K562 (cell line): Measurements from ENCODE around the gene LINGO4. TPM values are rescaled to one million over a fixed set of nuclear protein-coding genes. Genes with fewer than 3 reads are reported as not detected.

Experiments used
- ATAC-seq: fragments of 200-7000 bp; cut with Tn5 transposase; 3 replicates; pipeline ENCODE4 v1.9.1; 2020; ENCODE audit warnings: moderate library complexity
- BruUV-seq: library from RNA; stranded (reverse); fragments of 400-500 nt; replicated peaks from 2 replicates; lab custom pipeline; 2021; lab: Mats Ljungman, UMichigan
- CTCF ChIA-PET: fragments of 300-600 bp; formaldehyde crosslinking; extraction: SDS; loops from one replicate; lab custom pipeline; 2021; ENCODE audit warnings: low intra/inter-chr PET ratio; lab: Yijun Ruan, JAX
- POLR2A ChIA-PET: fragments of 300-600, 350-650 bp; sonication (Branson Sonifier 250); formaldehyde crosslinking; extraction: SDS; loops from one replicate; lab custom pipeline; 2021; ENCODE audit warnings: antibody characterized with exemption, inconsistent platforms; lab: Yijun Ruan, JAX
- DNase-seq, 4 experiments: peaks; one replicate each; pipeline versions ENCODE4 v3.0.0 to v3.0.0-alpha.2; 2011 to 2018; ENCODE audit warnings: low spot score in 3 of 4, mixed read lengths in 3 of 4; ENCODE audit errors: extremely low read depth in 1 of 4
- FAIRE-seq: peaks from 2 replicates; lab custom pipeline; 2011; peaks lifted over from hg19 to GRCh38; lab: Jason Lieb, UNC
- H2AFZ ChIP-seq: 2 replicates; pipeline ENCODE4 v1.6.0; 2011; ENCODE audit warnings: low read depth, low read length, control low read depth, inconsistent platforms
- H3K27ac ChIP-seq: fragments of 200-600 bp; 3 replicates; pipeline ENCODE4 v1.8.0; 2011; ENCODE audit warnings: low read depth, mild to moderate bottlenecking, control low read depth, inconsistent platforms, low read length, moderate library complexity, mixed read lengths; ENCODE audit errors: extremely low read depth
- H3K27me3 ChIP-seq, 2 experiments: fragments of 300-600 bp in 1 of 2; 2 replicates in 1 of 2; 3 replicates in 1 of 2; pipeline versions ENCODE4 v1.6.0 to v1.8.0; 2011; ENCODE audit warnings: inconsistent platforms in 2 of 2, low read length in 2 of 2, mild to moderate bottlenecking in 1 of 2, mixed read lengths in 1 of 2, moderate library complexity in 1 of 2; ENCODE audit not compliant: control insufficient read depth in 2 of 2, insufficient read depth in 2 of 2
- H3K36me3 ChIP-seq: fragments of 300-600 bp; 3 replicates; pipeline ENCODE4 v1.8.0; 2011; ENCODE audit warnings: mild to moderate bottlenecking, low read length, inconsistent platforms; ENCODE audit not compliant: control insufficient read depth, insufficient read depth
- H3K4me1 ChIP-seq, 2 experiments: fragments of 200-600 bp in 1 of 2; replicated peaks in 1 of 2; 2 replicates in 1 of 2; 3 replicates in 1 of 2; pipeline versions ENCODE4 v1.5.1 to v1.8.0; 2011; ENCODE audit warnings: inconsistent platforms in 2 of 2, low read length in 2 of 2, mild to moderate bottlenecking in 1 of 2, mixed read lengths in 1 of 2, moderate library complexity in 1 of 2; ENCODE audit not compliant: control insufficient read depth in 2 of 2, insufficient read depth in 2 of 2
- H3K4me2 ChIP-seq: 2 replicates; pipeline ENCODE4 v1.6.1; 2011; ENCODE audit warnings: low read length, control low read depth, inconsistent platforms, mixed read lengths; ENCODE audit not compliant: insufficient read depth
- H3K4me3 ChIP-seq: fragments of 200-600 bp; sonication (generic), shearing (Covaris generic); 2 replicates; pipeline ENCODE4 v1.5.1; 2016; ENCODE audit warnings: control low read depth, inconsistent platforms
- H3K79me2 ChIP-seq: fragments of 200-600 bp; 3 replicates; pipeline ENCODE4 v1.8.0; 2011; ENCODE audit warnings: low read length, inconsistent platforms; ENCODE audit not compliant: control insufficient read depth, insufficient read depth
- H3K9ac ChIP-seq, 2 experiments: 2 replicates each; pipeline versions ENCODE4 v1.6.0 to v1.6.1; 2011; ENCODE audit warnings: low read depth in 2 of 2, low read length in 2 of 2, control low read depth in 1 of 2, inconsistent platforms in 1 of 2, mild to moderate bottlenecking in 1 of 2, mixed read lengths in 1 of 2; ENCODE audit not compliant: insufficient read depth in 1 of 2
- H3K9me1 ChIP-seq: one replicate; pipeline ENCODE4 v1.6.0; 2011; ENCODE audit warnings: inconsistent platforms, mild to moderate bottlenecking, low read length, moderate library complexity; ENCODE audit not compliant: control insufficient read depth, insufficient read depth
- H3K9me3 ChIP-seq: replicated peaks from 2 replicates; pipeline ENCODE4 v1.5.1; 2011; ENCODE audit warnings: low read depth, low read length, inconsistent platforms; ENCODE audit not compliant: control insufficient read depth, insufficient read depth
- H4K20me1 ChIP-seq: replicated peaks from 2 replicates; pipeline ENCODE4 v1.6.1; 2011; ENCODE audit warnings: low read length, inconsistent platforms, mixed read lengths; ENCODE audit not compliant: control insufficient read depth, insufficient read depth
- MAFF ChIP-seq: IDR thresholded peaks from 2 replicates; pipeline ENCODE4 v1.6.1; 2012; ENCODE audit warnings: low read length, improper control_type of control experiment
- WGBS: fragments of 100-300 bp; shearing (Covaris generic); methylation state at CpG from one replicate; pipeline ENCODE4 v1.1.6; 2016; ENCODE audit warnings: low coverage, mixed read lengths; ENCODE audit not compliant: insufficient coverage; ENCODE audit errors: missing lambda C conversion rate; 5-methylcytosine and 5-hydroxymethylcytosine counted together
- in situ Hi-C: fragments of 300-500 bp; cut with MboI; formaldehyde crosslinking; loops from 4 replicates; pipeline ENCODE4 v1.15.0; 2018; ENCODE audit warnings: inconsistent platforms, mixed read lengths
- intact Hi-C: fragments of 100-400 bp; cut with micrococcal nuclease; formaldehyde crosslinking; loops from 2 replicates; pipeline ENCODE4 v1.14.2; 2022
- polyA plus RNA-seq, 8 experiments: library from polyadenylated mRNA; depleted of rRNA in 4 of 8; stranded (reverse) in 5 of 8; unstranded in 3 of 8; fragments of >200 nt; fragmentation: Nextera tagmentation in 2 of 8; fragmentation: Illumina TruSeq in 1 of 8; extraction: Ambion mirVana in 2 of 8; extraction: Trizol in 1 of 8; gene quantifications; 2 replicates each; pipeline versions ENCODE4 v1.2.1 to v1.2.3, GENCODE V29; 2011 to 2014; ENCODE audit warnings: inconsistent platforms in 1 of 8, missing spikeins in 1 of 8
- total RNA-seq, 7 experiments: library from RNA; depleted of rRNA in 6 of 7; stranded (reverse); fragments of >200 nt in 6 of 7; fragmentation: Illumina TruSeq in 2 of 7; extraction: Trizol in 2 of 7; gene quantifications; 2 replicates each; pipeline versions ENCODE4 v1.2.1 to v1.2.3, GENCODE V29; 2011 to 2021; ENCODE audit warnings: low replicate concordance in 1 of 7
- TF ChIP-seq, protein P1 (sequence below): sonication (generic); formaldehyde crosslinking; IDR thresholded peaks from 2 replicates; pipeline ENCODE4 v1.8.1; 2023; ENCODE audit warnings: mild to moderate bottlenecking, missing genetic modification reagents

LINGO4 gene
- total and polyA plus RNA-seq, 9 of the 15 experiments (the other 6 are each of a cell fraction or from before 2014, with no cell fraction given), result not detected

DNA sequence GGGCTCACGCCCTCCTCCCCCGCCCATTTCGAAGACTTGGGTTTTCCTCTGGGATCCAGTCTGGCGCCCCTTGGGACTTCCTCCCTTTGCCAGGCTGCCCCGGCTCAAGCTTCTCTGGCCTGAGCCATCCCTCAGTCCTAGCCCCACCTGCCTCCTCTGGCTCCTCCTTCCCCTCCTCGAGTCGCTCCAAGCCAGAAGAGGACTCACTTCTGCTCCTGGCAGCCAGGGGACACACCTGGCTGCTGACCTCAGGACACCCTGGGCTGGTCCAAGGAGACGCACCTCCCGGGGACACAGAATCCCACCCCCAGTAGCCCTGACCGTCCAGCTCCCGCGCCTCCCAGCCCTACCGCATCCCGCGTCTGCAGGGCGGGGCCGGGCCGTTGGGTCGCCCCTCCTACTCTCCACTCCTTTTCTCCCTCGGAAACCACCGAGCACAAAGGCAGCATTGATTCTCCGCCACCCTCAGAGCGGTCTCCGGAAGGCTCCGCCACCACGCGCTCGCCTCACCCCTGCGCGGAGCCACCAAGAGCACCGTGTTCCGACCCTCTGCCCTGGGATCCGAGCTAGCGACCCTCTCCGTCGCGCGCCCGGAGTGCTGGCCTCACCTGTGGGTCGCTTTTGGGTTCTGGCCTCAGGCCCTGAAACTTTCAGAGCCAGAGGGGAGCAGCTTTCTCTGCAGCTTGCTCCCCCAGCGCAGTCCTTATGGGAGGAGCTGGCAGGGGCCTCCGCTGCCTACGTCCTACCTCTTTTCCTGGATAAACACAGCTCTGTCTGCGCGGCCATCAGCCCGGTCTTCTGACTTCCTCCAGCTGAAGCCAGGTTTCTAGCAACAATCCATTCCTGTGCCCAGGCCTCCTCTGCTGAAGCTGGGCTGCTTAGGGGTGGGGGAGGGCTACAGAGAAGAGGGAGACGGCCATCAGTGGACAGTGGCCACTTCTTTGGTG is 34.5 kb upstream of the LINGO4 start, which contains the start of gene C2CD4D:
TSS of gene C2CD4D (minus strand) at position 364 of the 947 bp plus-strand sequence. CDS start 831 bp downstream, outside the sequence.
- no peak within 1 kb of the TSS for H3K27ac ChIP-seq
- POLR2A ChIA-PET, result no interaction called here

More for the DNA sequence above, 34.5 kb upstream of the LINGO4 start, which contains the start of gene C2CD4D:
- peaks cover 4 to 12% of the 10 kb centered on the region in 2 experiments; a peak in 3 of 5 replicates for H3K27me3 ChIP-seq
- no peaks in the 10 kb centered on the region for H3K36me3 ChIP-seq
- in situ Hi-C loops, result no loop called here
- peak within 1 kb of the TSS in 1 of 2 experiments; percentile 57; a peak in 1 of 4 replicates for H3K9ac ChIP-seq
- H4K20me1 ChIP-seq, result no peaks in the 10 kb centered on the region
- no TSS peak for BruUV-seq
- peak in 2 of 4 experiments; percentile 31 to 39 for DNase-seq
- no peak within 1 kb of the TSS; the same call in 1 of the 2 replicates for H3K4me2 ChIP-seq
- H3K79me2 ChIP-seq, result no peaks in the 10 kb centered on the region
- CTCF ChIA-PET, result no interaction called here
- TF ChIP-seq, protein P1, sequence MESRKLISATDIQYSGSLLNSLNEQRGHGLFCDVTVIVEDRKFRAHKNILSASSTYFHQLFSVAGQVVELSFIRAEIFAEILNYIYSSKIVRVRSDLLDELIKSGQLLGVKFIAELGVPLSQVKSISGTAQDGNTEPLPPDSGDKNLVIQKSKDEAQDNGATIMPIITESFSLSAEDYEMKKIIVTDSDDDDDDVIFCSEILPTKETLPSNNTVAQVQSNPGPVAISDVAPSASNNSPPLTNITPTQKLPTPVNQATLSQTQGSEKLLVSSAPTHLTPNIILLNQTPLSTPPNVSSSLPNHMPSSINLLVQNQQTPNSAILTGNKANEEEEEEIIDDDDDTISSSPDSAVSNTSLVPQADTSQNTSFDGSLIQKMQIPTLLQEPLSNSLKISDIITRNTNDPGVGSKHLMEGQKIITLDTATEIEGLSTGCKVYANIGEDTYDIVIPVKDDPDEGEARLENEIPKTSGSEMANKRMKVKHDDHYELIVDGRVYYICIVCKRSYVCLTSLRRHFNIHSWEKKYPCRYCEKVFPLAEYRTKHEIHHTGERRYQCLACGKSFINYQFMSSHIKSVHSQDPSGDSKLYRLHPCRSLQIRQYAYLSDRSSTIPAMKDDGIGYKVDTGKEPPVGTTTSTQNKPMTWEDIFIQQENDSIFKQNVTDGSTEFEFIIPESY, result peak; percentile 37; the same call in 1 of the 2 replicates
- no peak for TF ChIP-seq MAFF
- TF ChIP-seq, all 486 proteins: peak for 1
- H2AFZ ChIP-seq, result no peak within 1 kb of the TSS
- ATAC-seq (no peak), FAIRE-seq (no peak)
- peaks cover 0 to 13% of the 10 kb centered on the region in 2 experiments; a peak in 2 of 5 replicates for H3K4me1 ChIP-seq
- H3K4me3 ChIP-seq, result no peak within 1 kb of the TSS
- no peaks in the 10 kb centered on the region for H3K9me1 ChIP-seq
- H3K9me3 ChIP-seq, result no peaks in the 10 kb centered on the region
- 17% methylated on average over 27 of the region's 47 CpGs for WGBS
- intact Hi-C loops, result loop anchor here (5.0 kb wide), 2 partner anchors 247 to 537 kb away; no protein-coding TSS in a partner anchor
